HCT116 (cell line): ENCODE results near the gene PSMB5. TPM values are rescaled to one million over a fixed set of nuclear protein-coding genes. Genes with fewer than 3 reads are reported as not detected.

ENCODE experiments used
- ATAC-seq: fragments of 200-7000 bp; cut with Tn5 transposase; 2 replicates; pipeline ENCODE4 v1.9.1; 2020; ENCODE audit warnings: mild to moderate bottlenecking, moderate library complexity
- BruUV-seq: library from RNA; stranded (reverse); fragments of 400-500 nt; replicated peaks from 2 replicates; lab custom pipeline; 2021; lab: Mats Ljungman, UMichigan
- CTCF ChIA-PET: fragments of 300-600 bp; sonication (Branson Sonifier 250); formaldehyde crosslinking; loops from one replicate; lab custom pipeline; 2021; ENCODE audit warnings: antibody characterized with exemption; lab: Charles Lee
- POLR2A ChIA-PET: fragments of 300-600, 350-600 bp; sonication (Branson Sonifier 250); formaldehyde crosslinking; loops from one replicate; lab custom pipeline; 2021; ENCODE audit warnings: antibody characterized with exemption; lab: Charles Lee
- RAD21 ChIA-PET, 2 experiments: fragments of 300-600 bp; sonication (Branson Sonifier 250); formaldehyde crosslinking; loops; one replicate each; lab custom pipeline; 2023; ENCODE audit warnings: low total read pairs in 2 of 2; ENCODE audit not compliant: uncharacterized antibody in 2 of 2, unreplicated experiment in 2 of 2, low non-redundant PET in 1 of 2; lab: Charles Lee
- DNase-seq: peaks from one replicate; pipeline ENCODE4 v3.0.0-alpha.2; 2010; ENCODE audit warnings: low read depth, low spot score
- H2AFZ ChIP-seq: fragments of 200-600 bp; shearing (Covaris generic), sonication (generic); 2 replicates; pipeline ENCODE4 v1.6.1; 2017; ENCODE audit warnings: low read depth, mixed run types, mixed read lengths, antibody characterized with exemption, low read length; ENCODE audit not compliant: poor library complexity, severe bottlenecking
- H3K27ac ChIP-seq: 2 replicates; pipeline ENCODE4 v1.5.1; 2012; ENCODE audit warnings: low read depth, low read length
- H3K27me3 ChIP-seq: fragments of 200-600 bp; sonication (generic); 2 replicates; pipeline ENCODE4 v1.6.1; 2016; ENCODE audit warnings: mixed run types, low read length, mixed read lengths; ENCODE audit not compliant: insufficient read depth
- H3K36me3 ChIP-seq, 2 experiments: fragments of 200-500 bp in 1 of 2; fragments of 200-600 bp in 1 of 2; sonication (Bioruptor generic) in 1 of 2; sonication (generic) in 1 of 2; 2 replicates each; pipeline versions ENCODE4 v1.5.1 to v1.6.1; 2014 to 2016; ENCODE audit warnings: low read length in 2 of 2, inconsistent platforms in 1 of 2, mixed read lengths in 1 of 2, mixed run types in 1 of 2; ENCODE audit not compliant: insufficient read depth in 2 of 2, control insufficient read depth in 1 of 2
- H3K4me1 ChIP-seq, 2 experiments: fragments of 200-600 bp in 1 of 2; sonication (generic) in 1 of 2; 2 replicates each; pipeline versions ENCODE4 v1.5.1 to v1.6.1; 2012 to 2017; ENCODE audit warnings: low read length in 2 of 2, inconsistent platforms in 1 of 2, mild to moderate bottlenecking in 1 of 2, mixed read lengths in 1 of 2, mixed run types in 1 of 2, moderate library complexity in 1 of 2; ENCODE audit not compliant: insufficient read depth in 2 of 2, control insufficient read depth in 1 of 2
- H3K4me2 ChIP-seq: fragments of 200-600 bp; sonication (generic); 2 replicates; pipeline ENCODE4 v1.6.1; 2017; ENCODE audit warnings: mixed run types, low read length, mixed read lengths
- H3K4me3 ChIP-seq, 2 experiments: fragments of 200-600 bp in 1 of 2; sonication (generic) in 1 of 2; replicated peaks in 1 of 2; 2 replicates each; pipeline ENCODE4 v1.5.1; 2011 to 2016; ENCODE audit warnings: low read length in 2 of 2, control low read depth in 1 of 2, low read depth in 1 of 2, mild to moderate bottlenecking in 1 of 2, mixed read lengths in 1 of 2, mixed run types in 1 of 2
- H3K79me2 ChIP-seq: fragments of 200-600 bp; sonication (generic); 2 replicates; pipeline ENCODE4 v1.6.1; 2017; ENCODE audit warnings: mild to moderate bottlenecking, mixed run types, low read length, moderate library complexity, mixed read lengths; ENCODE audit not compliant: insufficient read depth
- H3K9ac ChIP-seq: fragments of 200-600 bp; sonication (generic); 2 replicates; pipeline ENCODE4 v1.6.1; 2016; ENCODE audit warnings: low read length, mixed read lengths
- H3K9me2 ChIP-seq: fragments of 200-600 bp; sonication (generic), shearing (Covaris generic); 2 replicates; pipeline ENCODE4 v1.6.1; 2017; ENCODE audit warnings: mixed run types, mild to moderate bottlenecking, moderate library complexity; ENCODE audit not compliant: insufficient read depth
- H3K9me3 ChIP-seq, 2 experiments: fragments of 200-500 bp in 1 of 2; fragments of 200-600 bp in 1 of 2; sonication (Bioruptor generic) in 1 of 2; sonication (generic) in 1 of 2; 2 replicates each; pipeline ENCODE4 v1.6.1; 2014 to 2017; ENCODE audit warnings: low read length in 2 of 2, mixed read lengths in 2 of 2, inconsistent platforms in 1 of 2, low read depth in 1 of 2, mild to moderate bottlenecking in 1 of 2, mixed run types in 1 of 2, moderate library complexity in 1 of 2; ENCODE audit not compliant: control insufficient read depth in 1 of 2, insufficient read depth in 1 of 2
- H4K20me1 ChIP-seq: fragments of 200-600 bp; sonication (generic), shearing (Covaris generic); 2 replicates; pipeline ENCODE4 v1.6.1; 2017; ENCODE audit warnings: mixed run types, mild to moderate bottlenecking, moderate library complexity; ENCODE audit not compliant: insufficient read depth
- CEBPB ChIP-seq: IDR thresholded peaks from 2 replicates; pipeline ENCODE4 v1.6.1; 2012; ENCODE audit warnings: low read depth
- EGR1 ChIP-seq: IDR thresholded peaks from 2 replicates; pipeline ENCODE4 v1.6.1; 2012; ENCODE audit warnings: low read depth
- ELF1 ChIP-seq: IDR thresholded peaks from 2 replicates; pipeline ENCODE4 v1.6.1; 2012; ENCODE audit warnings: low read depth, borderline replicate concordance
- EZH2phosphoT487 ChIP-seq: fragments of 200-600 bp; IDR thresholded peaks from 2 replicates; pipeline ENCODE4 v1.6.1; 2018; ENCODE audit warnings: antibody characterized with exemption, borderline replicate concordance
- FOSL1 ChIP-seq: IDR thresholded peaks from 2 replicates; pipeline ENCODE4 v1.6.1; 2012; ENCODE audit warnings: low read depth
- JUND ChIP-seq: IDR thresholded peaks from 2 replicates; pipeline ENCODE4 v1.6.1; 2012
- POLR2AphosphoS5 ChIP-seq: IDR thresholded peaks from 2 replicates; pipeline ENCODE4 v1.6.1; 2011; ENCODE audit warnings: mild to moderate bottlenecking, low read depth, low read length, moderate library complexity
- SP1 ChIP-seq: IDR thresholded peaks from 2 replicates; pipeline ENCODE4 v1.6.1; 2012; ENCODE audit warnings: low read depth
- SRF ChIP-seq: IDR thresholded peaks from 2 replicates; pipeline ENCODE4 v1.6.1; 2012; ENCODE audit warnings: low read depth
- TCF7L2 ChIP-seq: IDR thresholded peaks from 2 replicates; pipeline ENCODE4 v1.7.0; 2011; ENCODE audit warnings: borderline replicate concordance, inconsistent platforms; ENCODE audit not compliant: insufficient read depth, insufficient read length; ENCODE audit errors: extremely low read depth
- YY1 ChIP-seq: IDR thresholded peaks from 2 replicates; pipeline ENCODE4 v1.6.1; 2011; ENCODE audit warnings: low read length, low read depth, moderate library complexity, mild to moderate bottlenecking; ENCODE audit not compliant: insufficient replicate concordance; ENCODE audit errors: extremely low read depth
- intact Hi-C: fragments of 100-400 bp; cut with micrococcal nuclease; formaldehyde crosslinking; loops from 2 replicates; pipeline ENCODE4 v1.10.0; 2022
- total RNA-seq: library from RNA; stranded (reverse); gene quantifications from one replicate; pipeline ENCODE4 v1.2.1, GENCODE V29; 2021; ENCODE audit not compliant: unreplicated experiment
- TF ChIP-seq, protein P1 (sequence below): IDR thresholded peaks from 2 replicates; pipeline ENCODE4 v1.6.1; 2012
- TF ChIP-seq, protein P2 (sequence below): IDR thresholded peaks from 2 replicates; pipeline ENCODE4 v1.6.1; 2011; ENCODE audit warnings: mild to moderate bottlenecking, low read length, moderate library complexity; ENCODE audit not compliant: insufficient replicate concordance; ENCODE audit errors: extremely low read depth

The PSMB5 gene
- total RNA-seq, 1 experiment from 2014 or later = 212 TPM

DNA sequence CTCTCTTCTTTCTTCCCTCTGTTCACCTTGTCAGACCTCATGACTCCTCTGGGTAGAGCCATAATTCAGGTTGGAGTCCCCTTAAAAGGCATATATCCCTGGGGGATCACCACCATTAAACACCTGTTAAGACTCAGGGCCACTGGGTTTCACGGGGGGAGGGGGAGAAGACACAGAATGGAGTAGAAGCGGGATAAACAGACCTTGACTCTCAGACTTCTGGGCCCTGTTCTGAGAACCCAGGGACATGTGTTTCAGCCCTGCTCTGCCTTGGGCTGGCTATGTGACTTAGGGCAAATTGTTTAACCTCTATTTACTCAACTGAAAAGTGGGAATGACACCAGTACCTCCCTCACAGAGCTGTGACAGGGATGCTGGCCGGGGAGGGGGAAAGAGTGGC, 18.0 kb upstream of the PSMB5 start:
- H3K36me3 ChIP-seq = no peaks in the 10 kb centered on the region
- H3K27me3 ChIP-seq = no peaks in the 10 kb centered on the region
- TF ChIP-seq, protein P1, sequence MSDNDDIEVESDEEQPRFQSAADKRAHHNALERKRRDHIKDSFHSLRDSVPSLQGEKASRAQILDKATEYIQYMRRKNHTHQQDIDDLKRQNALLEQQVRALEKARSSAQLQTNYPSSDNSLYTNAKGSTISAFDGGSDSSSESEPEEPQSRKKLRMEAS = no peak
- TF ChIP-seq EZH2phosphoT487 (no peak), JUND (no peak), POLR2AphosphoS5 (no peak), EGR1 (no peak), TCF7L2 (no peak), SP1 (no peak), YY1 (no peak), CEBPB (no peak), SRF (no peak), ELF1 (no peak), FOSL1 (no peak)
- TF ChIP-seq, protein P2, sequence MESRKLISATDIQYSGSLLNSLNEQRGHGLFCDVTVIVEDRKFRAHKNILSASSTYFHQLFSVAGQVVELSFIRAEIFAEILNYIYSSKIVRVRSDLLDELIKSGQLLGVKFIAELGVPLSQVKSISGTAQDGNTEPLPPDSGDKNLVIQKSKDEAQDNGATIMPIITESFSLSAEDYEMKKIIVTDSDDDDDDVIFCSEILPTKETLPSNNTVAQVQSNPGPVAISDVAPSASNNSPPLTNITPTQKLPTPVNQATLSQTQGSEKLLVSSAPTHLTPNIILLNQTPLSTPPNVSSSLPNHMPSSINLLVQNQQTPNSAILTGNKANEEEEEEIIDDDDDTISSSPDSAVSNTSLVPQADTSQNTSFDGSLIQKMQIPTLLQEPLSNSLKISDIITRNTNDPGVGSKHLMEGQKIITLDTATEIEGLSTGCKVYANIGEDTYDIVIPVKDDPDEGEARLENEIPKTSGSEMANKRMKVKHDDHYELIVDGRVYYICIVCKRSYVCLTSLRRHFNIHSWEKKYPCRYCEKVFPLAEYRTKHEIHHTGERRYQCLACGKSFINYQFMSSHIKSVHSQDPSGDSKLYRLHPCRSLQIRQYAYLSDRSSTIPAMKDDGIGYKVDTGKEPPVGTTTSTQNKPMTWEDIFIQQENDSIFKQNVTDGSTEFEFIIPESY = no peak
- TF ChIP-seq, all 23 proteins: peak for 0
- Histone ChIP-seq H3K9ac (no peak overlapping the region), H4K20me1 (no peaks in the 10 kb centered on the region), H3K4me2 (no peak overlapping the region), H3K9me2 (no peaks in the 10 kb centered on the region), H3K9me3 (no peaks in the 10 kb centered on the region), H3K4me1 (peaks cover 12 to 17% of the 10 kb centered on the region in 2 experiments), H3K27ac (no peak overlapping the region), H2AFZ (no peak overlapping the region), H3K4me3 (no peak overlapping the region), H3K79me2 (no peaks in the 10 kb centered on the region)
- ATAC-seq (no peak), DNase-seq (no peak)
- intact Hi-C loops = no loop called here
- ChIA-PET RAD21 (interaction anchor here in 1 of 2 experiments (1.0 kb wide), 1 partner anchor 66 kb away, joined by 5 read pairs; no protein-coding TSS in a partner anchor), CTCF (interaction anchor here (0.6 to 2.2 kb wide), 3 partner anchors 16 to 66 kb away, joined by 3 to 8 read pairs (median 7); no protein-coding TSS in a partner anchor), POLR2A (no interaction called here)
- no TSS peak for BruUV-seq
